Motor neuron (in vitro differentiated cells): ENCODE results near the gene CHMP6. TPM values are rescaled to one million over a fixed set of nuclear protein-coding genes. Genes with fewer than 3 reads are reported as not detected.
A peak's percentile ranks its signal among the peaks of the same experiment; 100 is the strongest.
"Not testable (repeated sequence)": the region's sequence is repeated elsewhere in the genome, so short reads cannot be mapped to it uniquely, and the experiment has no call there.

Experiments used
- ATAC-seq, 8 experiments: fragments of 200-7000 bp; cut with Tn5 transposase; replicated peaks in 6 of 8; 2 replicates each; pipeline ENCODE4 v1.8.0; 2021; ENCODE audit warnings: mild to moderate bottlenecking in 8 of 8, moderate library complexity in 8 of 8
- H3K27ac ChIP-seq, 2 donors: fragments of 250-450 bp; sonication (Bioruptor Pico); 2 replicates each; pipeline ENCODE4 v1.9.0; 2021; ENCODE audit warnings: antibody characterized with exemption in 2 of 2, mild to moderate bottlenecking in 2 of 2, moderate library complexity in 1 of 2
- H3K4me1 ChIP-seq, 2 donors: fragments of 250-450 bp; sonication (Bioruptor Pico); replicated peaks in 1 of 2; 2 replicates each; pipeline ENCODE4 v1.6.1; 2021; ENCODE audit warnings: antibody characterized with exemption in 2 of 2, mild to moderate bottlenecking in 2 of 2, moderate library complexity in 1 of 2
- H3K4me3 ChIP-seq, 5 donors: fragments of 250-450 bp; sonication (Bioruptor Pico); 2 replicates each; pipeline ENCODE4 v1.9.0; 2021; ENCODE audit warnings: antibody characterized with exemption in 5 of 5, mild to moderate bottlenecking in 5 of 5, moderate library complexity in 4 of 5
- WGBS, 10 experiments: fragments of 450-650 bp; shearing (Covaris generic); methylation state at CpG; one replicate each; pipeline ENCODE4 v1.0.0; 2022; 5-methylcytosine and 5-hydroxymethylcytosine counted together
- in situ Hi-C, 9 experiments: fragments of 400-800 bp; cut with MboI; loops; one replicate each; pipeline ENCODE4 v1.15.0; 2021; ENCODE audit warnings: low sequenced_read_pairs in 9 of 9, low pct_unique_long_range_greater_than_20kb in 2 of 9; ENCODE audit not compliant: unreplicated experiment in 9 of 9
- total RNA-seq, 8 experiments: library from RNA; unstranded; fragments of 300-600 nt; gene quantifications; 2 replicates each; pipeline versions ENCODE4 v1.2.3 to v1.2.4, GENCODE V29; 2022

CHMP6 gene
- total RNA-seq, 8 experiments from 2014 or later = 13.1 to 27.2 (median 21.7) TPM

GRCh38 chr17:81027038-81027437 is 35.4 kb downstream of the CHMP6 start:
- Histone ChIP-seq H3K4me3 (no peak overlapping the region), H3K27ac (peak overlapping the region in 1 of 2 donors; percentile 10), H3K4me1 (peaks cover 21 to 39% of the 10 kb centered on the region in 2 donors)
- in situ Hi-C loops = no loop called here
- peak in 2 of 8 experiments; percentile 12 to 32 for ATAC-seq
- 8 to 100% (median 92%) methylated on average over 2 to 14 of the region's 15 CpGs; no CpG with 5 or more reads in 1 of the 10 experiments for WGBS, 10 experiments

GRCh38 chr17:81027591-81028505 is 36.2 kb downstream of the CHMP6 start:
- ATAC-seq = peak in 5 of 8 experiments; percentile 53 to 71 (median 60)
- in situ Hi-C loops = no loop called here
- peaks cover 21 to 42% of the 10 kb centered on the region in 2 donors for H3K4me1 ChIP-seq
- 63 to 80% methylated on average over 1 to 3 of the region's 37 CpGs; no CpG with 5 or more reads in 8 of the 10 experiments for WGBS, 10 experiments
- no peak overlapping the region for H3K4me3 ChIP-seq
- no peak overlapping the region for H3K27ac ChIP-seq

DNA sequence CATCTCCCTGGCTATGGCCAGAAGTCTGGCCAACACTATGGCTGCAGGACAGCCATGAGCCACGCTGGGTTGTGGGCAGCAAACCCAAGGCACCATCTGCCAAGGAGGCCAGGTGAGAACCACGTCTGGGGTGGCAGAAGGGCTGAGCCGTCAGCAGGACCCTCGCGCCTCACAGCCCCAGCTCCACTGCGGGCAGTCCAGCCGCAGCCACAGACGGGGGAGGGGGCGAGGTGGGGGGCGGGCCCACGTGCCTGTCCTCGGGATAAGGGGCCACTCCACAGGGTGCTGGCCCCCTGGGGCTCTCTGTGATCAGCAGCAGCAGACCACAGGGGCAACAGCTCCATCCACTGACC is 36.8 kb downstream of the CHMP6 start:
- Histone ChIP-seq H3K27ac (no peak overlapping the region), H3K4me1 (peaks cover 25 to 49% of the 10 kb centered on the region in 2 donors), H3K4me3 (no peak overlapping the region)
- ATAC-seq = no peak
- in situ Hi-C loops = no loop called here
- WGBS, 10 experiments = no CpG with 5 or more reads among the region's 12 CpGs

GRCh38 chr17:81029859-81030258 is 38.2 kb downstream of the CHMP6 start:
- WGBS, 10 experiments = 60 to 100% (median 96%) methylated on average over 1 to 9 of the region's 11 CpGs; no CpG with 5 or more reads in 4 of the 10 experiments
- no peak for ATAC-seq
- in situ Hi-C loops = no loop called here
- Histone ChIP-seq H3K4me1 (peaks cover 30 to 52% of the 10 kb centered on the region in 2 donors), H3K4me3 (no peak overlapping the region), H3K27ac (no peak overlapping the region)

GRCh38 chr17:81030312-81030711 is 38.7 kb downstream of the CHMP6 start:
- H3K4me3 ChIP-seq, H3K27ac ChIP-seq, in situ Hi-C loops, ATAC-seq: not testable (repeated sequence)
- H3K4me1 ChIP-seq = peaks cover 30 to 52% of the 10 kb centered on the region in 2 donors
- 80 to 100% (median 80%) methylated on average over 1 to 2 of the region's 9 CpGs; no CpG with 5 or more reads in 7 of the 10 experiments for WGBS, 10 experiments

DNA sequence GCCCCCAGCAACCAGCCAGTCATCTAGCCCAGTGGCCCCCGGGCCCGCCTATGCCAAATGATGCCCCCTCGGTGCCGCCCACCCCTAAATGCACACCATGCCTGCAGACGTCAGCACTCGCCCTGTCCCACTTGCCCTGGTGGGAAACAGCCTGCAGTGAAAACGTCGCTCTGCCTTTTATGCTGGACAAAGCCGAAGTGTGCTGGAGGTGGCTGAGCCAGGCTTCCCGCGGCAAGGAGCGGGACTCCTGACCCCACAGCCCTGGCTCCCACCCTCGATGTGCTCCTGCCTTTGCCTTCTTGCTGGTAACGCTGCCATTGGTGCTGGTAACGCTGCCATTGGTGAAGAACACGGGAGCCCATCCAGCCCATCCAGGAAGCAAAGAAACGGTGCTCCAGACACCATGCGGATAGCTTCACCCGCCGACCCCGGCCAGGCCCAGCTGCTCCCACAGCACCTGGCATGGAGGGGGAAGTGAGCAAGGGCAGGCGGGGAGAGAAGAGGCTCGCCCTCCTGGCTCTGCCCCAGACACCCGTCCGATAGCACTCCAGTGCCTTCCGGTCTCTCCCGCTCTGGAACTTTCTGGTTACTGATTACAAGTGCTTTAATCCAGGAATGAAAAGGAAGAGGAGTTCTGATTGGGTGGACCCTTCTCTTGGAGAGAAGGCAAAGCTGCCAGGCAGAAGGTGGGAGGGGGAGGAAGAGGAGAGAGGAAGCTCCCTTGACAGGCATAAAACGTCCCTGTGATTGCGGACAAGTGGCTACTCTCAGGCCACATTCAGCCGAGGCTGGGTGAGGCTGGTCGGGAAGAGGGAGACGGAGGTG is 39.3 kb downstream of the CHMP6 start:
- 42 to 84% (median 65%) methylated on average over 2 to 14 of the region's 32 CpGs; no CpG with 5 or more reads in 1 of the 10 experiments for WGBS, 10 experiments
- Histone ChIP-seq H3K4me3 (no peak overlapping the region), H3K4me1 (peaks cover 30 to 50% of the 10 kb centered on the region in 2 donors), H3K27ac (no peak overlapping the region)
- in situ Hi-C loops = no loop called here
- no peak for ATAC-seq

DNA sequence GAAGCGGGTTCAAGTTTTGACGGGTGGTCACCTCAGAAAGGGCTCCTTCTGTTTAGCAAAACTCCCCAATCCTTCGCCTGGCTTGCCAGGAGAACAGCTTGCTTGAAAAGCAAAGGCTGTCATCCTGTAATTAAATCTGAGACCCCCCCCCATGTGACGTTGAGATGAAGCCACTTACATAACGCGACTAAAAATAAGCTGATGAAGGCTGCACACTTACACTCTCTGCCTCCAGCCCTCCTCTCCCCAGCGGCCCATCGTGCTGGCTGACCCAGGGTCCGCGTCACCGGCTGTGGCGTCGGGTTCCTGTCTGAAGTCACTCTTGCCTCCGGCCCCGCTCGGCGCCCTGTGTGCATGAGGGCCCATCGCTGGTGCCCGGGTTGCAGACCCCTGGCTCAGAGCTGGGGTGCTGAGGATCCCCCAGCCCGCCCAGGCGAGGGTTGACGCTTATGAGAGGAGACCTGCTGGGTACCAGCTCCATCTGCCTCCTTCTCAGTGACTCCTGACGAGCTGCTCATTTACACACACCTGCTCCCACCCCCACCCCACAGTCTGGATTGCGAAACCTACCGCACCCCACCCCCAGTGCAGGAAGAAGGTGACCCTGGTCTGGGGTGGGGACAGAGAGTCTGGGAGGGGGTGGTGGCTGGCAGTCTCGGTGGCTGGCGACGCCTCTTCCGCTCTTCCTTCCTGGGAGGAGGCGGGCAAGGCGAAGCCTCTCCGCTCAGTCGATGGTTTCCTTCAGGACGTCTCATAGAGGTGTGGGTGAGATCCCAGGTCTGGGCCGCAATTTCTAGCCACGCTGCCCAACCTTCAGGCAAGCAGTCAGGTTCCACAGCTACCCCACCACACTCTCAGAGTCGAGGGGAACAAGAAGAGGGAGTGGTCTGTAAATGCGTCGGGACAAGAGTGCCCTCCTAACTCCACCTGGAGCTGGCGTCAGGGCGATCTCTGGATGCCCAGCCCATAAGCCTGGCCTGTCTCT is 40.2 kb downstream of the CHMP6 start:
- WGBS, 10 experiments = 61 to 100% (median 90%) methylated on average over 1 to 5 of the region's 41 CpGs; no CpG with 5 or more reads in 3 of the 10 experiments
- no peak overlapping the region for H3K4me3 ChIP-seq
- in situ Hi-C loops = no loop called here
- no peak overlapping the region for H3K27ac ChIP-seq
- no peak for ATAC-seq
- peaks cover 32 to 46% of the 10 kb centered on the region in 2 donors for H3K4me1 ChIP-seq

DNA sequence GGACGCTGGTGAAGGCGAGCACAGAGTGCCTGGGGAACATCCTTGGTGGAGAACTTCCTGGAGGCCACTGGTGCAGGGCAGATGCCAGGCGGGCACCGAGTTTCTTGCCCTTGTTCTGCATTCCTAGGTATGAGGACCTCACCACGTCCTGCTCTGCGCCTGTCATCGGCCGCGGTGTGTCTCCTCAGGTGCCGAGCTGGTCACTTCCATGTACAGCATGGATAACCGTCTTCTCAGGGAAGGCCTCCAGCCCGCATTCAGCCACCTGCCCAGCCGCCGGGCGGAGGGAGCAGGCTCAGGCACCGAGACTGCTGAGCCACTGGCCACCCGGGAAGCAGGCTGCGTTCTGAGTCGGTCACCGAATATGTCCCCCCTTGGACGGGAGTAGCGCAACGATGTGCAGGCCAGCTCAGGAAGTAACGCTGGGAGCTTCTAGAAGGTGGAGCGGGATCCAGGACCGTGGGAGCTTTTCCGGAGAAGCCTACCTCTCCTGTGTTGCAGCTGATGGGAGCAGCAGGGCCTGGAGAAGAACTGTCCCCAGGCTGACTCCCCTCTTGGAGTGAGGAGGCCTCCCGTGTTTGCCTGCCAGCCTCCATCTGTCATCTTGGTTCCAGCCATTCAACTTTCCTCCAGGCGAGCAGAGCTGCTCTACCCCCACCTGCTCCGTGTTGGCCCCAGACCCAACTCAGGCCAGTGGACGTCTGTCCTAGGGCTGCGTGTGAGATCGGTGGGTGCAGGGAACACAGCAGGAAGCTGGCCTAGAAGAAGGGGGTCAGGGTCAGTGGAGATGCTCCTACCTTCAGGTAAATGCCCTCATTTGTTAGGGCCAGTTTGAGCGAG is 41.2 kb downstream of the CHMP6 start:
- peaks cover 32 to 46% of the 10 kb centered on the region in 2 donors for H3K4me1 ChIP-seq
- ATAC-seq = no peak
- H3K4me3 ChIP-seq = peak overlapping the region in 2 of 5 donors; percentile 53 to 98
- in situ Hi-C loops = no loop called here
- WGBS, 10 experiments = 40 to 100% (median 74%) methylated on average over 1 to 4 of the region's 34 CpGs; no CpG with 5 or more reads in 4 of the 10 experiments
- H3K27ac ChIP-seq = no peak overlapping the region

GRCh38 chr17:81033535-81034167 is 42.0 kb downstream of the CHMP6 start:
- ATAC-seq = peak in 1 of 8 experiments; percentile 2
- Histone ChIP-seq H3K4me1 (peaks cover 31 to 44% of the 10 kb centered on the region in 2 donors), H3K4me3 (peak overlapping the region; percentile 53 to 98 (median 64)), H3K27ac (no peak overlapping the region)
- WGBS, 10 experiments = 7 to 61% (median 25%) methylated on average over 1 to 6 of the region's 22 CpGs; no CpG with 5 or more reads in 4 of the 10 experiments
- in situ Hi-C loops = no loop called here

GRCh38 chr17:81034168-81034777 is 42.6 kb downstream of the CHMP6 start:
- Histone ChIP-seq H3K4me1 (peaks cover 31 to 44% of the 10 kb centered on the region in 2 donors), H3K4me3 (peak overlapping the region; percentile 53 to 98 (median 64)), H3K27ac (peak overlapping the region in 1 of 2 donors; percentile 26)
- in situ Hi-C loops = no loop called here
- 0% methylated on average over 1 of the region's 49 CpGs; no CpG with 5 or more reads in 8 of the 10 experiments for WGBS, 10 experiments
- peak in 5 of 8 experiments; percentile 0 to 38 (median 22) for ATAC-seq
